ENCODE measurements around the gene CDKL1.
"Not testable (repeated sequence)": the region's sequence is repeated elsewhere in the genome, so short reads cannot be mapped to it uniquely, and the experiment has no call there.

The CDKL1 gene

GRCh38 chr14:50318031-50318626 is 78.6 kb downstream of the CDKL1 start:
- ATAC-seq, result no peak

GRCh38 chr14:50314098-50314497 is 82.6 kb downstream of the CDKL1 start:
- ATAC-seq, result not testable (repeated sequence)

More at GRCh38 chr14:50318031-50318626, 78.6 kb downstream of the CDKL1 start:
- TF ChIP-seq ZFP30 (CRISPR knock-in tag; IDR thresholded peaks at IDR 0.05) (no peak), POU6F1 (CRISPR knock-in tag; IDR thresholded peaks at IDR 0.05; ENCODE audit: borderline replicate concordance, low read depth) (no peak), CSRNP3 (CRISPR knock-in tag; IDR thresholded peaks at IDR 0.05) (no peak), SNAI2 (CRISPR knock-in tag; IDR thresholded peaks at IDR 0.05) (no peak), BACH2 (CRISPR knock-in tag; IDR thresholded peaks at IDR 0.05; ENCODE audit: borderline replicate concordance) (no peak), GLIS3 (CRISPR knock-in tag; IDR thresholded peaks at IDR 0.05) (no peak), TSHZ2 (CRISPR knock-in tag; IDR thresholded peaks at IDR 0.05) (no peak)

GRCh38 chr14:50312734-50313054 is 84.0 kb downstream of the CDKL1 start:
- no peak for TF ChIP-seq ISL1 (CRISPR knock-in tag; IDR thresholded peaks at IDR 0.05)
- no peak for TF ChIP-seq PPARA (CRISPR knock-in tag; IDR thresholded peaks at IDR 0.05; ENCODE audit: borderline replicate concordance)
- TF ChIP-seq ZFP3 (CRISPR knock-in tag; IDR thresholded peaks at IDR 0.05), result no peak
- peak; percentile 37 for ATAC-seq

- ATAC-seq, result peak; percentile 98
- TF ChIP-seq CREB5 (CRISPR knock-in tag; IDR thresholded peaks at IDR 0.05; ENCODE audit: low read depth), result no peak
- TF ChIP-seq ZNF70 (CRISPR knock-in tag; IDR thresholded peaks at IDR 0.05), result no peak
- no peak for TF ChIP-seq ZC3H10 (CRISPR knock-in tag; IDR thresholded peaks at IDR 0.05)
- no peak for TF ChIP-seq OSR1 (CRISPR knock-in tag; IDR thresholded peaks at IDR 0.05)
- no peak for TF ChIP-seq POU6F1 (CRISPR knock-in tag; IDR thresholded peaks at IDR 0.05; ENCODE audit: borderline replicate concordance, low read depth)
- no peak for TF ChIP-seq ZFP30 (CRISPR knock-in tag; IDR thresholded peaks at IDR 0.05)
- TF ChIP-seq ZNF565 (CRISPR knock-in tag; conservative IDR thresholded peaks at IDR 0.05; ENCODE audit: low read depth), result no peak
- no peak for TF ChIP-seq BACH2 (CRISPR knock-in tag; IDR thresholded peaks at IDR 0.05; ENCODE audit: borderline replicate concordance)
- no peak for TF ChIP-seq SNAI2 (CRISPR knock-in tag; IDR thresholded peaks at IDR 0.05)
- TF ChIP-seq RARB (CRISPR knock-in tag; IDR thresholded peaks at IDR 0.05), result no peak
- no peak for TF ChIP-seq CSDC2 (CRISPR knock-in tag; IDR thresholded peaks at IDR 0.05)
- TF ChIP-seq ZNF8 (CRISPR knock-in tag; IDR thresholded peaks at IDR 0.05), result no peak
- no peak for TF ChIP-seq ESRRG (CRISPR knock-in tag; IDR thresholded peaks at IDR 0.05)
- no peak for TF ChIP-seq ISL1 (CRISPR knock-in tag; IDR thresholded peaks at IDR 0.05)
Measured at GRCh38 chr14:50311972-50312733, 84.5 kb downstream of the CDKL1 start, which contains the start of the genes DMAC2L and L2HGDH. Gene DMAC2L, plus strand, starts transcription at chr14:50312324. Its CDS starts 9,164 bp downstream, at chr14:50321488. Gene L2HGDH, minus strand, starts transcription at chr14:50312229. Its CDS starts 79 bp downstream, at chr14:50312150.

All from SK-N-SH treated with all-trans-retinoic acid at 6 μM for 48 hours (cell line).